Measurements from ENCODE around the gene DNAJA3. TPM values are rescaled to one million over a fixed set of nuclear protein-coding genes. Genes with fewer than 3 reads are reported as not detected.
A peak's percentile ranks its signal among the peaks of the same experiment; 100 is the strongest.

The DNAJA3 gene
- total RNA-seq, 1 experiment from 2014 or later: 56.2 TPM

DNA sequence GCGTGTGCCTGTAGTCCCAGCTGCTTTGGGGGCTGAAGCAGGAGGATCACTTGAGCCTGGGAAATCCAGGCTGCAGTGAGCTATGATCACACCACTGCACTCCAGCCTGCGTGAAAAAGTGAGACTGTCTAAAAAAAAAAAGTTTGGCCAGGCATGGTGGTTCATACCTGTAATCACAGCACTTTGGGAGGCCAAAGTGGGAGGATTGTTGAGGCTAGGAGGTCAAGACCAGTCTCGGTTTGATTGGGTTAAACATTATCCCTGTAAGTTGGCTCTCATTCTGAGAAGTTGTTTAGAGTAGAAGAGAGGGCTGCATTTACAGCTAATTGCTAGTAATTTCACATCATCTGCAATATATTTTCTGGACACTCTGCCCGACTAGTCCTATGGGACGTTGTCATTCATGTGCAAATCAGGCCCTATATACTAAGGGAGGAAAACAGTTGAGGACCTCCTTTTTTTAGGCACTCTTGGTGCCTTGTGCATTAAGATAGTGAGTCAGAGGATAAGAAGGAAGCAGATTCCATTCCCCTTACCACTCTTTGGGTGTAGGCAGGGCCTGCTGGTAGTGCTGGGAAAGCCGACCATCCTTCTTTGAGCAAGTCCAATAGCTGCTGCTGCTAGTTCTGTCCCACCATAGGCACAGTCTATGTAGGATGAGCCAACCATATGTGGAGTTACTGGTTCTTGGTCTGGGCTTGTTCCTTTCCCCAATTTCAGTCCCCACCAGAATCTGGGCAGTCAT is 69.2 kb downstream of the DNAJA3 start:
- no peak overlapping the region for H3K23ac ChIP-seq (ENCODE audit: insufficient read length, low read depth, low read length)
- no peak overlapping the region for H2BK5ac ChIP-seq (ENCODE audit: insufficient read length, low read length)
- H2BK15ac ChIP-seq (ENCODE audit: low read depth, low read length): no peak overlapping the region
- no peak overlapping the region for H4K91ac ChIP-seq (ENCODE audit: insufficient read length, low read depth, low read length)
- H3K18ac ChIP-seq (ENCODE audit: insufficient read length, low read depth, low read length): no peak overlapping the region
- H4K5ac ChIP-seq (ENCODE audit: insufficient read length, low read depth, low read length): no peak overlapping the region
- H2AK5ac ChIP-seq (ENCODE audit: insufficient read length, low read length): no peak overlapping the region
- H2AFZ ChIP-seq (ENCODE audit: low read length): no peak overlapping the region
- H2BK12ac ChIP-seq (ENCODE audit: insufficient read length, low read depth, low read length): no peak overlapping the region
- H3K79me1 ChIP-seq (ENCODE audit: insufficient read depth, low read depth, low read length, poor library complexity, severe bottlenecking): no peaks in the 10 kb centered on the region
- TF ChIP-seq, protein P1, sequence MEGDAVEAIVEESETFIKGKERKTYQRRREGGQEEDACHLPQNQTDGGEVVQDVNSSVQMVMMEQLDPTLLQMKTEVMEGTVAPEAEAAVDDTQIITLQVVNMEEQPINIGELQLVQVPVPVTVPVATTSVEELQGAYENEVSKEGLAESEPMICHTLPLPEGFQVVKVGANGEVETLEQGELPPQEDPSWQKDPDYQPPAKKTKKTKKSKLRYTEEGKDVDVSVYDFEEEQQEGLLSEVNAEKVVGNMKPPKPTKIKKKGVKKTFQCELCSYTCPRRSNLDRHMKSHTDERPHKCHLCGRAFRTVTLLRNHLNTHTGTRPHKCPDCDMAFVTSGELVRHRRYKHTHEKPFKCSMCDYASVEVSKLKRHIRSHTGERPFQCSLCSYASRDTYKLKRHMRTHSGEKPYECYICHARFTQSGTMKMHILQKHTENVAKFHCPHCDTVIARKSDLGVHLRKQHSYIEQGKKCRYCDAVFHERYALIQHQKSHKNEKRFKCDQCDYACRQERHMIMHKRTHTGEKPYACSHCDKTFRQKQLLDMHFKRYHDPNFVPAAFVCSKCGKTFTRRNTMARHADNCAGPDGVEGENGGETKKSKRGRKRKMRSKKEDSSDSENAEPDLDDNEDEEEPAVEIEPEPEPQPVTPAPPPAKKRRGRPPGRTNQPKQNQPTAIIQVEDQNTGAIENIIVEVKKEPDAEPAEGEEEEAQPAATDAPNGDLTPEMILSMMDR (conservative IDR thresholded peaks at IDR 0.05): no peak
- no peaks in the 10 kb centered on the region for H3K9me3 Mint-ChIP-seq
- H3K14ac ChIP-seq (ENCODE audit: insufficient read depth, low read length): no peak overlapping the region
- H3K4me2 ChIP-seq (ENCODE audit: insufficient read depth, insufficient read length, low read length): no peak overlapping the region
- no peak overlapping the region for H3K4me3 Mint-ChIP-seq
- H3K23me2 ChIP-seq (ENCODE audit: insufficient read length, low read depth, low read length, poor library complexity, severe bottlenecking): no peaks in the 10 kb centered on the region
- no peaks in the 10 kb centered on the region for H3K4me1 ChIP-seq (ENCODE audit: insufficient read depth, low read length)
- peaks cover 4 to 20% of the 10 kb centered on the region in 2 experiments; a peak in 3 of 4 replicates for H3K4me1 Mint-ChIP-seq
- H2BK20ac ChIP-seq (ENCODE audit: low read depth, low read length, poor library complexity, severe bottlenecking): no peak overlapping the region
- H3K27me3 Mint-ChIP-seq (ENCODE audit: low read depth): no peaks in the 10 kb centered on the region
- H3K9me3 ChIP-seq (ENCODE audit: control insufficient read depth, low read depth, low read length): no peaks in the 10 kb centered on the region
- no peaks in the 10 kb centered on the region for H4K20me1 ChIP-seq (ENCODE audit: control insufficient read depth, insufficient read depth, insufficient read length)
- DNase-seq: no peak
- H3K27ac Mint-ChIP-seq: peak overlapping the region in 2 of 3 experiments; percentile 12 to 62; a peak in 1 of 7 replicates
- H3T11ph ChIP-seq (ENCODE audit: low read length): no peak overlapping the region
- H3K36me3 Mint-ChIP-seq (ENCODE audit: insufficient read depth in 1 of 3, low read depth in 3 of 3): peaks cover 0 to 3% (median 0%) of the 10 kb centered on the region in 3 experiments; a peak in 2 of 7 replicates
- no peak overlapping the region for H2BK120ac ChIP-seq (ENCODE audit: low read depth, low read length, poor library complexity, severe bottlenecking)
- no peaks in the 10 kb centered on the region for H3K79me2 ChIP-seq (ENCODE audit: insufficient read depth, low read length)
- no CpG with 5 or more reads among the region's 6 CpGs for WGBS (ENCODE audit: extremely low coverage, insufficient read length, low lambda C conversion rate)
- no peak overlapping the region for H3K9ac ChIP-seq (ENCODE audit: extremely low read depth, insufficient read length, low read length)
- H4K8ac ChIP-seq (replicated peaks; ENCODE audit: insufficient read length, low read depth, low read length): no peak overlapping the region
- no peak overlapping the region for H3K4ac ChIP-seq (ENCODE audit: low read depth, low read length)
- no peaks in the 10 kb centered on the region for H3K27me3 ChIP-seq (ENCODE audit: insufficient read depth, low read length)
- H3K27ac ChIP-seq (ENCODE audit: insufficient read length, low read depth, low read length): no peak overlapping the region
- no peak overlapping the region for H3K56ac ChIP-seq (ENCODE audit: insufficient read length, low read depth, low read length)

All from H9 (cell line).